Measurements from ENCODE around the gene PRR18.

The PRR18 gene

GRCh38 chr6:166317261-166318212 lies 9.3 kb upstream of the PRR18 start:
- no peak for TF ChIP-seq ZFX (IDR thresholded peaks at IDR 0.05)
- TF ChIP-seq, protein P1, sequence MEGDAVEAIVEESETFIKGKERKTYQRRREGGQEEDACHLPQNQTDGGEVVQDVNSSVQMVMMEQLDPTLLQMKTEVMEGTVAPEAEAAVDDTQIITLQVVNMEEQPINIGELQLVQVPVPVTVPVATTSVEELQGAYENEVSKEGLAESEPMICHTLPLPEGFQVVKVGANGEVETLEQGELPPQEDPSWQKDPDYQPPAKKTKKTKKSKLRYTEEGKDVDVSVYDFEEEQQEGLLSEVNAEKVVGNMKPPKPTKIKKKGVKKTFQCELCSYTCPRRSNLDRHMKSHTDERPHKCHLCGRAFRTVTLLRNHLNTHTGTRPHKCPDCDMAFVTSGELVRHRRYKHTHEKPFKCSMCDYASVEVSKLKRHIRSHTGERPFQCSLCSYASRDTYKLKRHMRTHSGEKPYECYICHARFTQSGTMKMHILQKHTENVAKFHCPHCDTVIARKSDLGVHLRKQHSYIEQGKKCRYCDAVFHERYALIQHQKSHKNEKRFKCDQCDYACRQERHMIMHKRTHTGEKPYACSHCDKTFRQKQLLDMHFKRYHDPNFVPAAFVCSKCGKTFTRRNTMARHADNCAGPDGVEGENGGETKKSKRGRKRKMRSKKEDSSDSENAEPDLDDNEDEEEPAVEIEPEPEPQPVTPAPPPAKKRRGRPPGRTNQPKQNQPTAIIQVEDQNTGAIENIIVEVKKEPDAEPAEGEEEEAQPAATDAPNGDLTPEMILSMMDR (conservative IDR thresholded peaks at IDR 0.05): no peak

GRCh38 chr6:166315436-166315835 lies 7.2 kb upstream of the PRR18 start:
- H3K27ac ChIP-seq: no peak overlapping the region
- TF ChIP-seq, protein P1 (conservative IDR thresholded peaks at IDR 0.05): no peak
- no peak for TF ChIP-seq ZFX (IDR thresholded peaks at IDR 0.05)

More at GRCh38 chr6:166317261-166318212, 9.3 kb upstream of the PRR18 start:
- no peak overlapping the region for H3K27ac ChIP-seq

GRCh38 chr6:166314454-166314853 lies 6.3 kb upstream of the PRR18 start:
- no peak overlapping the region for H3K27ac ChIP-seq
- no peak for TF ChIP-seq ZFX (IDR thresholded peaks at IDR 0.05)
- TF ChIP-seq, protein P1 (conservative IDR thresholded peaks at IDR 0.05): no peak

GRCh38 chr6:166313255-166314070 lies 5.3 kb upstream of the PRR18 start:
- H3K27ac ChIP-seq: no peak overlapping the region
- TF ChIP-seq, protein P1 (conservative IDR thresholded peaks at IDR 0.05): peak; percentile 54
- TF ChIP-seq ZFX (IDR thresholded peaks at IDR 0.05): no peak

GRCh38 chr6:166312832-166313231 lies 4.6 kb upstream of the PRR18 start:
- no peak overlapping the region for H3K27ac ChIP-seq
- TF ChIP-seq ZFX (IDR thresholded peaks at IDR 0.05): no peak
- TF ChIP-seq, protein P1 (conservative IDR thresholded peaks at IDR 0.05): no peak

- H3K27ac ChIP-seq: no peak overlapping the region
Measured at GRCh38 chr6:166310634-166311033, 2.4 kb upstream of the PRR18 start.

More at GRCh38 chr6:166310634-166311033, 2.4 kb upstream of the PRR18 start:
- TF ChIP-seq, protein P1 (conservative IDR thresholded peaks at IDR 0.05): no peak
- no peak for TF ChIP-seq ZFX (IDR thresholded peaks at IDR 0.05)

Data from C4-2B (cell line).